HG02970 (cell line): ENCODE data around the gene PCDHB16.
"Not testable (repeated sequence)": the region's sequence is repeated elsewhere in the genome, so short reads cannot be mapped to it uniquely, and the experiment has no call there.

Source experiments
- ATAC-seq: cut with Tn5 transposase; IDR thresholded peaks from one replicate; pipeline ENCODE4 v1.9.1; 2021; ENCODE audit warnings: mild to moderate bottlenecking, moderate library complexity, moderate number of reproducible peaks; ENCODE audit not compliant: unreplicated experiment, low FRiP score

The PCDHB16 gene

GRCh38 chr5:141224844-141225243 is 42.7 kb downstream of the PCDHB16 start:
- not testable (repeated sequence) for ATAC-seq

GRCh38 chr5:141225421-141225820 is 43.2 kb downstream of the PCDHB16 start:
- ATAC-seq: not testable (repeated sequence)

- ATAC-seq: no peak
These were observed 52.0 kb downstream of the PCDHB16 start for GRCh38 chr5:141234109-141234667.
